ENCODE measurements around the gene SUN3.
A peak's percentile ranks its signal among the peaks of the same experiment; 100 is the strongest.
"Not testable (repeated sequence)": the region's sequence is repeated elsewhere in the genome, so short reads cannot be mapped to it uniquely, and the experiment has no call there.

SUN3 gene

DNA sequence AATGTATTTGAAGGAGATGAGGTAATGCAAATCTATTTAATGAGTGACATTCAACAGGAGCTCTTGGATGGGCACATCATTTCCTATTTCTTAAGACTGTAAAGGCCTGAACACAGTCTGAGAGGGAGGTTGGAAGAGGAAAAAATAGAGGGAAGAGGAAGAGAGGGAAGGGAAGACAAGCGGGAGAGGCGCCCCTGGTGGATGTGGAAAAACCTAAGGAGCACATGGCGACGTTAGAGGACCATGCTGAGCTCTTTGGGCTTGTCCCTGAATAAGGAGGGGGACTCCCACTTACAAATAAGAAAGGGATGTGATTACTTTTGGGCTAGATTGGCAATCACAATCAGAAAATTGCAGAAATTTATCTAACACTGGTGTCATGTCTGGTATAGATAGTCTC, 19.6 kb downstream of the SUN3 start:
- peaks cover 20 to 23% of the 10 kb centered on the region in 2 donors for H3K4me1 Mint-ChIP-seq
- no peak for ATAC-seq (replicated peaks)
- no peaks in the 10 kb centered on the region for H3K9me3 Mint-ChIP-seq
- H3K27ac Mint-ChIP-seq: no peak overlapping the region
- H3K36me3 Mint-ChIP-seq: no peaks in the 10 kb centered on the region
- DNase-seq: no peak
- H3K27me3 Mint-ChIP-seq: peaks cover 0 to 4% of the 10 kb centered on the region in 2 donors
- H3K4me3 Mint-ChIP-seq: no peak overlapping the region

DNA sequence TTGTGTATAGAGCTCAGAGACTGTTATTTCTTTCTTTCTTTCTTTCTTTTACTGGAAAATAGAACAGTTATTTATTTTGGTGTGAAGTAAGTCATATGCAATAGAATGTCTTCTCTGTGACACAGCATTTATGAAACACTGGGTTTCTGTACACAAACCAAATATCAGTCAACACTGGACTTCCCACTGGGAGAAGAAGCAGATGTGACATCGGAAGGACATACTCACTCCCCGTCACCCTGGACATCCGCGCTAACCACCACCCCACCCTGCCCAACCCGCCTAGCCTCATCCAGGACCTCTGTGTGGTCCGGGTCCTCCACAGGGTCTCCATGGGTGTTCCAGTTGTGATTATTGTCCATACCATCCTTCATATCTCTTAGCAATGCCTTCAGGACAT, 22.0 kb downstream of the SUN3 start:
- peaks cover 24 to 26% of the 10 kb centered on the region in 2 donors for H3K4me1 Mint-ChIP-seq
- peaks cover 0 to 6% of the 10 kb centered on the region in 2 donors for H3K9me3 Mint-ChIP-seq
- no peak overlapping the region for H3K4me3 Mint-ChIP-seq
- ATAC-seq (replicated peaks) (no peak), DNase-seq (no peak)
- H3K27ac Mint-ChIP-seq: no peak overlapping the region
- peaks cover 0 to 2% of the 10 kb centered on the region in 2 donors for H3K36me3 Mint-ChIP-seq
- H3K27me3 Mint-ChIP-seq: peaks cover 5 to 10% of the 10 kb centered on the region in 2 donors

DNA sequence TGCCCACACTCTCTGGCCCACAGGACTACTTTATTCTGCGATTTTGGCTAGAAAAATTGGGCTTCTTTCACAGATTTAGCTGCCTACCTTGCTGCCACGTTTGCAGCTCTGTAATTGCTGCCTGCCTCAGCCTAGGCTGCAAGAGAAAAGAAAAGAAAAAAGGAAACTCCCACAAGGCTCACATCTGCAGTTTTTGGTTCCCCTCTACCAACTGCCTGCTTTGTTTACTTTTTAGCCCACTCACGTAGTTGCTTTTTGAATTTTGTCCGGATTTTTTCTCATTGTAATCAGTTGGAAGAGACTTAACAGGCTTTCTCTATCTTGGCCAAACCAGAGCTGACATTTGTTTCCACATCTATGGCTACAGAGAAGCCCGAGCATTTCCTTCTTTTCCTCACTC, 24.3 kb downstream of the SUN3 start:
- Mint-ChIP-seq H3K36me3 (peaks cover 0 to 2% of the 10 kb centered on the region in 2 donors), H3K4me1 (peaks cover 11 to 12% of the 10 kb centered on the region in 2 donors), H3K27me3 (peaks cover 10 to 11% of the 10 kb centered on the region in 2 donors), H3K9me3 (peaks cover 0 to 8% of the 10 kb centered on the region in 2 donors), H3K4me3 (peak overlapping the region in 1 of 2 donors; percentile 37), H3K27ac (no peak overlapping the region)
- DNase-seq (no peak), ATAC-seq (replicated peaks) (peak in 1 of 2 donors; percentile 51)

DNA sequence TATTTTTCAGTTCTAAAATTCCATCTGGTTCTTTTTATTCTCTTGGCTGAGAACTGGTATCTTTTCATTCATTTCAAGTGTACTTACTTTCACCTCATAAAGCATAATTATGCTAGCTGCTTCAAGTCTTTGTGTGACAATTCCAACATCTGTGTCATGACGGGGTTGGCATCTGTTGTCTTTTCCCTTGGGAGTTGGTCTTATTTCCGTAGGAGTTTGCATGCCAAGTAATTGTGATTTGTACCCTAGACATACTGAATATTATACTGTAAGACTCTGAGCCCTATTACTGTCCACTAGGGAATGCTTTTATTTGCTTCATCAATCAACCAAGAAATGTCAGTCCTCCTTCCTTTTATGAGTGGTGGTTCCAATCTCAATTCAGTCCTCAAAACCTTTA, 24.9 kb downstream of the SUN3 start:
- Mint-ChIP-seq H3K36me3 (peaks cover 0 to 2% of the 10 kb centered on the region in 2 donors), H3K9me3 (peaks cover 0 to 8% of the 10 kb centered on the region in 2 donors), H3K4me1 (peaks cover 11 to 12% of the 10 kb centered on the region in 2 donors), H3K27me3 (peaks cover 10 to 11% of the 10 kb centered on the region in 2 donors), H3K4me3 (no peak overlapping the region), H3K27ac (no peak overlapping the region)
- DNase-seq (no peak), ATAC-seq (replicated peaks) (peak; percentile 14 to 31)

DNA sequence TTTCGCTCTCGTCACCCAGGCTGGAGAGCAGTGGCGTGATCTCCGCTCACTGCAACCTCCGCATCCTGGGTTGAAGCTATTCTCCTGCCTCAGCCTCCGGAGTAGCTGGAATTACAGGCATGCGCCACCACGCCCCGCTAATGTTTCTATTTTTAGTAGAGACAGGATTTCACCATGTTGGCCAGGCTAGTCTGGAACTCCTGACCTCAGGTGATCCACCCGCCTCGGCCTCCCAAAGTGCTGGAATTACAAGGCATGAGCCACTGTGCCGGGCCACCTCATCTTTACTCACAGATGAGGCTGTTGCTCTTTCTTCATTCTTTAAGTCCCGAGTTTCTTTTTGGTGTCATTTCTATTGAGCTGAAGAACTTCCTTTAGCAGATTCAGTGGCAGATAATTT, 28.7 kb downstream of the SUN3 start:
- not testable (repeated sequence) for H3K4me3 Mint-ChIP-seq; H3K27ac Mint-ChIP-seq; ATAC-seq (replicated peaks); H3K9me3 Mint-ChIP-seq; H3K36me3 Mint-ChIP-seq; DNase-seq
- peaks cover 6 to 11% of the 10 kb centered on the region in 2 donors for H3K27me3 Mint-ChIP-seq
- H3K4me1 Mint-ChIP-seq: peaks cover 10 to 12% of the 10 kb centered on the region in 2 donors

DNA sequence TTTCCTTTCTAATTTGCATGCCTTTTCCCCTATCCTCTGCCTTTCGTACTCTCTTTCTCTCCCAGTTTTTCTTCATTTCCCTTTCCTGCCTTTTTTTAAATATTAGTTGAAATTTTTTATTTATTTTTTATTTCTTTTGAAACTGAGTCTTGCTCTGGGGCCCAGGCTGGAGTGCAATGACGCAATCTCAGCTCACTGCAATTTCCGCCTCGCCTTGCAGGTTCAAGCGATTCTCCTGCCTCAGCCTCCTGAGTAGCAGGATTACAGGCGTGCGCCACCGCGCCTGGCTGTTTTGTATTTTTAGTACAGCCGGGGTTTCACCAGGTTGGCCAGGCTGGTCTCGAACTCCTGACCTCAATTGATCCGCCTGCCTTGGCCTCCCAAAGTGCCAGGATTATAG, 29.5 kb downstream of the SUN3 start:
- Mint-ChIP-seq H3K4me1 (peaks cover 5% of the 10 kb centered on the region in 2 donors), H3K4me3 (no peak overlapping the region), H3K9me3 (peaks cover 7 to 12% of the 10 kb centered on the region in 2 donors), H3K27ac (no peak overlapping the region), H3K36me3 (peaks cover 0 to 2% of the 10 kb centered on the region in 2 donors), H3K27me3 (peaks cover 6 to 11% of the 10 kb centered on the region in 2 donors)
- no peak for DNase-seq
- no peak for ATAC-seq (replicated peaks)

DNA sequence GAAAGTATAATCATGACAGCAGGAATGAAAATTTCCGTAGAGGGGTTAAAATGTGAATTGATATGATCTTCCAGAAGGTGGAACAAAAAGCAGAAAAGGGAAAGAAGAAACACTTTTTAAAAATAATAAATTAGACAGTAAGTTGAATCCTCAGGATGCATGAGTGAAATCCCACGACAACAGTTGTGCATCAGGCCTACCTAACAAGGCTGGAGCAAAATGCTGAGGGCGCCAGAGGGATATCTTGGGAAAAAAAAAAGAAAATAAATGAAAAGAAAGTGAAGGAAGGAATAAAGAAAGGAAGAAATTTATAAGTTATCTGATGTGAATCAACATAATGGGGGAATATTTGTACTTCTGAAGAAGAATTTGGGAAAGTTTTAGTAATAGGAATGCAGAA, 36.5 kb downstream of the SUN3 start:
- Mint-ChIP-seq H3K27me3 (no peaks in the 10 kb centered on the region), H3K4me1 (peaks cover 10 to 15% of the 10 kb centered on the region in 2 donors), H3K4me3 (peak overlapping the region; percentile 96 to 97), H3K27ac (peak overlapping the region; percentile 86), H3K9me3 (peaks cover 4 to 7% of the 10 kb centered on the region in 2 donors), H3K36me3 (no peaks in the 10 kb centered on the region)
- no peak for ATAC-seq (replicated peaks)
- no peak for DNase-seq

DNA sequence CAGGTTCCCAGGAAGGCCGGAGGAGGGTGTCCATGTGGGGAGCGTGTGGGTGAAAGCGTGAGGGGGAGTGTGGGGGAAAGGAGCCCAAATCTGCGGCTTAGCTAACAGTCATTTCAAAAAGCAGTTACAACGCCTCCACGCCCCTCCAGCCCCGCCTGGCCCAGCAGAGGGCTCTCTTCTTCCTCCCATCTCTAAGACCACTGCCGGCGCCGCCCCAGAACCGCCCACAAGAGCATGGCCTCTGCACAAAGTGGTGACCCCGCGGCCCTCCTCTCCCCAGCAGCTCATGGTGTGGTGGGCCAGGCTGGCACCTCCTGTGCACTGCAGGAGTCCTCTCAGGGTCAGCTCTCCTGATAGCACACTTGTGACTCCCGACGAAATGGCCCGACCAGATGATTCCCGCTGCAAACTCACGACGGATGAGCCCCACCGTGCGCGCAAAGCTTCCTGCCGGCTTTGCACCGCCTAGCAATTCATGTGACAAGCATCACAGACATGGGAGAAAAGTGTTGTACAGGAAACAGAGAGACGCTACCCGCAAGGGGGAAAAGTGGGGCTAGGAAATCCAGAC, 37.1 kb downstream of the SUN3 start:
- Mint-ChIP-seq H3K4me3 (peak overlapping the region; percentile 96 to 97), H3K4me1 (peaks cover 10 to 15% of the 10 kb centered on the region in 2 donors), H3K27me3 (no peaks in the 10 kb centered on the region), H3K36me3 (no peaks in the 10 kb centered on the region), H3K9me3 (peaks cover 4 to 7% of the 10 kb centered on the region in 2 donors), H3K27ac (peak overlapping the region; percentile 86)
- peak; percentile 79 for DNase-seq
- peak; percentile 99 for ATAC-seq (replicated peaks)

DNA sequence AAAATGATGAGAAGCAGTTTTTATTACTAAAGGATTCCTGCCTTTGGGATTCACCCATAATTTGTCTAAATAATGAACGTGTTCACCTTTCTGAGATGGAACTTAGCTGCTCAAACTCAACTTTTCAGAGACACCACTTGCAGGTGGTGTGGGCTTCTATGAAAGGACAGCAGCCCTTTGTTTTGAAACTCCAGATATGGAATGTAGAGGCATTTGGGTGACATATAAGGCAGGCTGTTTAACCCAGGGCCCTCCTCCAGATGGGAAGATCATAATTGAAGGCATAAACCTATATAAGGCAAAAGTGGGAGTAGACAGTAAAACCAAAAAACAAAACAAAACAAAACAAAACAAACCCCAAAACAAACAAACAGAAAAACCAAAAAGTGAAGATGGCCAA, 37.6 kb downstream of the SUN3 start:
- ATAC-seq (replicated peaks) (no peak), DNase-seq (no peak)
- H3K27ac Mint-ChIP-seq: peak overlapping the region; percentile 86
- H3K27me3 Mint-ChIP-seq: no peaks in the 10 kb centered on the region
- H3K36me3 Mint-ChIP-seq: no peaks in the 10 kb centered on the region
- peaks cover 10 to 15% of the 10 kb centered on the region in 2 donors for H3K4me1 Mint-ChIP-seq
- peaks cover 4 to 7% of the 10 kb centered on the region in 2 donors for H3K9me3 Mint-ChIP-seq
- peak overlapping the region; percentile 96 to 97 for H3K4me3 Mint-ChIP-seq

DNA sequence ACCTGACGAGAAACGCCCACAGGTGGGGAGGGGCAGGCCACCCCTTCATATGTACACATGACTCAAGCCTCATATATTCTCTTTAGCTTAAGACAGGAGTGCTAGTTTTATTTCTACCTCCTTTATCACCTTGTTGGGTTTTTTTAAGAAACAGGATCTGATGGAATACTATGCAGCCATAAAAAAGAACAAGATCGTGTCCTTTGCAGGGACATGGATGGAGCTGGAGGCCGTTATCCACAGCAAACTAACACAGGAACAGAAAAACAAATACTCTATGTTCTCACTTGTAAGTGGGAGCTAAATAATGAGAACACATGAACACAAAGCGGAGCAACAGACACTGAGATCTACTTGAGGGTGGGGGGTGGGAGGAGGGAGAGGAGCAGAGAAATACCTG, 38.3 kb downstream of the SUN3 start:
- peaks cover 4 to 7% of the 10 kb centered on the region in 2 donors for H3K9me3 Mint-ChIP-seq
- H3K27ac Mint-ChIP-seq: no peak overlapping the region
- H3K4me1 Mint-ChIP-seq: peaks cover 10 to 15% of the 10 kb centered on the region in 2 donors
- H3K4me3 Mint-ChIP-seq: no peak overlapping the region
- no peak for DNase-seq
- H3K36me3 Mint-ChIP-seq: no peaks in the 10 kb centered on the region
- no peaks in the 10 kb centered on the region for H3K27me3 Mint-ChIP-seq
- no peak for ATAC-seq (replicated peaks)

DNA sequence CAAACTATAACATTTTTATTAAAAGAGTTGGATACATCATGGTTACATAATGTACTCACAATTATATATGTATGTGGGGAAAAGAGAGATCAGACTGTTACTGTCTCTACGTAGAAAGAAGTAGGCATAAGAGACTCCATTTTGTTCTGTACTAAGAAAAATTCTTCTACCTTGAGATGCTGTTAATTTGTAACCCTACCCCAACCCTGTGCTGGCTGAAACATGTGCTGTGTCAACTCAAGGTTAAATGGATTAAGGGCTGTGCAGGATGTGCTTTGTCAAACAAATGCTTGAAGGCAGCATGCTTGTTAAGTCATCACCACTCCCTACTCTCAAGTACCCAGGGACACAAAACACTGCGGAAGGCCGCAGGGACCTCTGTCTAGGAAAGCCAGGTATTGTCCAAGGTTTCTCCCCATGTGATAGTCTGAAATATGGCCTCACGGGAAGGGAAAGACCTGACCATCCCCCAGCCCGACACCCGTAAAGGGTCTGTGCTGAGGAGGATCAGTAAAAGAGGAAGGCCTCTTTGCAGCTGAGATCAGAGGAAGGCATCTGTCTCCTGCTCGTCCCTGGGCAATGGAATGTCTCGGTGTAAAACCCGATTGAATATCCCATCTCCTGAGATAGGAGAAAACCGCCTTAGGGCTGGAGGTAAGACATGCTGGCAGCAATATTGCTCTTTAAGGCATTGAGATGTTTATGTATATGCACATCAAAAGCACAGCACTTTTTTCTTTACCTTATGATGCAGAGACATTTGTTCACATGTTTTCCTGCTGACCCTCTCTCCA, 39.1 kb downstream of the SUN3 start:
- not testable (repeated sequence) for H3K36me3 Mint-ChIP-seq; ATAC-seq (replicated peaks); DNase-seq; H3K27me3 Mint-ChIP-seq; H3K27ac Mint-ChIP-seq; H3K4me3 Mint-ChIP-seq; H3K9me3 Mint-ChIP-seq
- peaks cover 10 to 15% of the 10 kb centered on the region in 2 donors for H3K4me1 Mint-ChIP-seq

DNA sequence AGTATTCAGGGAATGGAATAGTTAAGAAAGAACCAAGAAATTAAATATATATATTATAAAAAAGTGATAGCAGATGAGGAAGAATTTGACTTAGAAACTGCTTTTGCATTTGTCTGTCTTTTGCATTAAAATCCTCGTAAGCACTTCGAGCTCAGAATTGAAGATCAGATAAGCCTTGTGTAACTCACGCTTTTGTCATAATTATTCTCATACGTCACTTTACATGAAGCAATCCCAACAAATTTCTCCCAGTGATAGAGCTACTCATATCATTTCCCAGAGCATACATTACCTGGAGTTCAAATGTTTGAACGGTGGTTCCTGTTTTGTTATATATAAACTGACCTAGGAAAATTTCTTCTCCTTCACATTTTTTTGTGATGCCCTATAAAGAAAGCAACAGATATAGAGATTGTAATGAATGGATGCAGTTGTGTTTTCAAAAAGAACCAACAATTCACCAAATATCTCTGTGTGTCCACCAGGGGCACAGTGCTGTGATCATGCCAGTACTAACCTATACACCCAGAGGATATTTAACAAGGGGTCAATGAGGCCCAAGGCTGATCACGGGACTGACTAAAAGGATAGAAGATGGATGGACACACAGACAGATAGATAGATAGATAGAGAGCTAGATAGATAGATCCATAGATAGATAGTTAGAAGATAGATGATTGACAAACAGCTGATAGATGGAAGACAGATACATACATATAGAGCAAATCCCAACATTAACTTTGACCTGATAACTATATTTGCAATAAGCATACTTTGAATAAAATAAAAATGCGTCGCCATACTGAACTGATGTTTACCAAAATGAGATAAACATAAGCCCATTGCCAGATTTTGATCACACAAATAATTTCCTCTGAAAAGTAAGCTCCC, 40.2 kb downstream of the SUN3 start:
- Mint-ChIP-seq H3K36me3 (no peaks in the 10 kb centered on the region), H3K4me1 (peaks cover 10 to 15% of the 10 kb centered on the region in 2 donors), H3K4me3 (no peak overlapping the region), H3K27me3 (no peaks in the 10 kb centered on the region), H3K27ac (no peak overlapping the region), H3K9me3 (no peaks in the 10 kb centered on the region)
- DNase-seq: no peak
- ATAC-seq (replicated peaks): no peak

DNA sequence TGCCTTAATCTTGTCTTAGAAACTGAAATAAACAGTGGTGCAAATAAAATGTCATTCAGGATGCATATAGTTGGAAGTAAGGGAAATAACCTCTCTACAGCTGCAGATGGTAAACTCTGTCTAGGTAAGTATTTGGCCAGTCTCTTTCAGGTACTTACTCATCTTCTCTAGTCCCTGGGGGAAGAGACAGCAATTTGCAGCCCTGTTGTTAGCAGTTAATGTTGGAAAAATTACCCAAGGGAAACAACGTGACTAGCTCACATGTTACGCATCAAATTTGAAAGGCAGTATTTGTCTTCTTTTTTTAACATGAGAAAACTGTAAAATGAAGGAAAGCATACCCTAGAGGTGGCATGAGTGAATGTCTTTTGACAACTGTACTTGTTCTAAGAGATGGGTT, 46.3 kb downstream of the SUN3 start:
- Mint-ChIP-seq H3K4me1 (peaks cover 10 to 20% of the 10 kb centered on the region in 2 donors), H3K27me3 (no peaks in the 10 kb centered on the region), H3K36me3 (peaks cover 8% of the 10 kb centered on the region in 2 donors), H3K4me3 (no peak overlapping the region), H3K27ac (no peak overlapping the region), H3K9me3 (no peaks in the 10 kb centered on the region)
- DNase-seq (no peak), ATAC-seq (replicated peaks) (no peak)

DNA sequence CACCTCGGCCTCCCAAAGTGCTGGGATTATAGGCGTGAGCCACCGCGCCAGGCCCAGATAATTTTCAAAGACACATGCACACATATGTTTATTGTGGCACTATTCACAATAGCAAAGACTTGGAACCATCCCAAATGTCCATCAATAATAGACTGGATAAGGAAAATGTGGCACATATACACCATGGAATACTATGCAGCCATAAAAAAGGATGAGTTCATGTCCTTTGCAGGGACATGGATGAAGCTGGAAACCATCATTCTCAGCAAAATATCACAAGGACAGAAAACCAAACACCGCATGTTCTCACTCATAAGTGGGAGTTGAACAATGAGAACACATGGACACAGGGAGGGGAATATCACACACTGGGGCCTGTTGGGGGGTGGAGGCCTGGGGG, 48.3 kb downstream of the SUN3 start:
- H3K4me3 Mint-ChIP-seq; ATAC-seq (replicated peaks); H3K9me3 Mint-ChIP-seq; H3K27me3 Mint-ChIP-seq; DNase-seq; H3K27ac Mint-ChIP-seq: not testable (repeated sequence)
- peaks cover 12 to 29% of the 10 kb centered on the region in 2 donors for H3K4me1 Mint-ChIP-seq
- H3K36me3 Mint-ChIP-seq: peaks cover 13 to 17% of the 10 kb centered on the region in 2 donors
